ENCODE results near the gene GRAMD1A. TPM values are rescaled to one million over a fixed set of nuclear protein-coding genes. Genes with fewer than 3 reads are reported as not detected.

GRAMD1A gene
- total RNA-seq, 2 experiments from 2014 or later: 221 to 229 TPM

DNA sequence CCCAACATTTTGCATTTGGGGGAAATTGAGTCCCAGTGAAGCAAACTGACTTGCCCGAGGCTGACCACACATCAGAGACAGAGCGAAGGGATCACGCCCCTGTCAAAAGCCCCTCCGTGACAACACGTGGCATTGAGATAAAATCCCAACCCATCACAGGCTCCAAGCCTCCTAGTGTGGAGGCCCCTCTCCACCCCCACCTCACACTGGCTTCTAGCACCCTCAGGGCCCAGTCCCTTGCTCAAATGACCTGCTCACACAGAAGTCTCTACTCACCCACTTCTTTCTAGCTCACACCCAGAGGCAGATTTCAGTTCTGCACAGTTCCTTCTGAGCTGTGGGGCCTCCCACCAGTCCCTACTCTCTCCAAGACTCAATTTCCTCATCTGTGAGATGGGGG, 51.7 kb downstream of the GRAMD1A start:
- intact Hi-C loops (cut with DNase I, micrococcal nuclease): no loop called here
- Mint-ChIP-seq H3K27me3 (peaks cover 12% of the 10 kb centered on the region), H3K36me3 (ENCODE audit: low read depth) (no peaks in the 10 kb centered on the region), H3K9me3 (no peaks in the 10 kb centered on the region), H3K4me3 (no peak overlapping the region), H3K27ac (no peak overlapping the region), H3K4me1 (ENCODE audit: low read depth) (no peaks in the 10 kb centered on the region)
- Histone ChIP-seq H3K9me3 (ENCODE audit: control insufficient read depth in 1 of 2, insufficient read depth in 1 of 2, low read length in 2 of 2) (no peaks in the 10 kb centered on the region), H3K4me3 (ENCODE audit: low read length) (no peak overlapping the region), H3K36me3 (ENCODE audit: insufficient read depth, low read length) (no peaks in the 10 kb centered on the region), H3K27ac (ENCODE audit: low read depth in 1 of 2, low read length in 2 of 2) (no peak overlapping the region), H3K27me3 (ENCODE audit: control insufficient read depth in 1 of 2, insufficient read depth in 2 of 2, low read length in 2 of 2) (peaks cover 0 to 5% of the 10 kb centered on the region in 2 experiments), H3K4me1 (ENCODE audit: insufficient read depth, low read length) (no peaks in the 10 kb centered on the region)
- ATAC-seq (ENCODE audit: poor library complexity) (no peak), DNase-seq (no peak)
- TF ChIP-seq, protein P1, sequence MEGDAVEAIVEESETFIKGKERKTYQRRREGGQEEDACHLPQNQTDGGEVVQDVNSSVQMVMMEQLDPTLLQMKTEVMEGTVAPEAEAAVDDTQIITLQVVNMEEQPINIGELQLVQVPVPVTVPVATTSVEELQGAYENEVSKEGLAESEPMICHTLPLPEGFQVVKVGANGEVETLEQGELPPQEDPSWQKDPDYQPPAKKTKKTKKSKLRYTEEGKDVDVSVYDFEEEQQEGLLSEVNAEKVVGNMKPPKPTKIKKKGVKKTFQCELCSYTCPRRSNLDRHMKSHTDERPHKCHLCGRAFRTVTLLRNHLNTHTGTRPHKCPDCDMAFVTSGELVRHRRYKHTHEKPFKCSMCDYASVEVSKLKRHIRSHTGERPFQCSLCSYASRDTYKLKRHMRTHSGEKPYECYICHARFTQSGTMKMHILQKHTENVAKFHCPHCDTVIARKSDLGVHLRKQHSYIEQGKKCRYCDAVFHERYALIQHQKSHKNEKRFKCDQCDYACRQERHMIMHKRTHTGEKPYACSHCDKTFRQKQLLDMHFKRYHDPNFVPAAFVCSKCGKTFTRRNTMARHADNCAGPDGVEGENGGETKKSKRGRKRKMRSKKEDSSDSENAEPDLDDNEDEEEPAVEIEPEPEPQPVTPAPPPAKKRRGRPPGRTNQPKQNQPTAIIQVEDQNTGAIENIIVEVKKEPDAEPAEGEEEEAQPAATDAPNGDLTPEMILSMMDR (IDR thresholded peaks at IDR 0.05): no peak
- ChIA-PET CTCF (no interaction called here), POLR2A (no interaction called here)

GRCh38 chr19:35052599-35053190, 52.6 kb downstream of the GRAMD1A start:
- H3K36me3 Mint-ChIP-seq (ENCODE audit: low read depth): no peaks in the 10 kb centered on the region
- Histone ChIP-seq H3K36me3 (ENCODE audit: insufficient read depth, low read length) (no peaks in the 10 kb centered on the region), H3K4me3 (ENCODE audit: low read length) (no peak overlapping the region), H3K4me1 (ENCODE audit: insufficient read depth, low read length) (no peaks in the 10 kb centered on the region), H3K9me3 (ENCODE audit: control insufficient read depth in 1 of 2, insufficient read depth in 1 of 2, low read length in 2 of 2) (no peaks in the 10 kb centered on the region), H3K27me3 (ENCODE audit: control insufficient read depth in 1 of 2, insufficient read depth in 2 of 2, low read length in 2 of 2) (peaks cover 0 to 5% of the 10 kb centered on the region in 2 experiments), H3K27ac (ENCODE audit: low read depth in 1 of 2, low read length in 2 of 2) (no peak overlapping the region)
- no peaks in the 10 kb centered on the region for H3K9me3 Mint-ChIP-seq
- ChIA-PET POLR2A (no interaction called here), CTCF (no interaction called here)
- no peak overlapping the region for H3K27ac Mint-ChIP-seq
- intact Hi-C loops (cut with DNase I, micrococcal nuclease): no loop called here
- TF ChIP-seq, protein P1 (IDR thresholded peaks at IDR 0.05): no peak
- H3K27me3 Mint-ChIP-seq: peaks cover 14% of the 10 kb centered on the region
- no peaks in the 10 kb centered on the region for H3K4me1 Mint-ChIP-seq (ENCODE audit: low read depth)
- no peak overlapping the region for H3K4me3 Mint-ChIP-seq
- no peak for DNase-seq
- no peak for ATAC-seq (ENCODE audit: poor library complexity)

DNA sequence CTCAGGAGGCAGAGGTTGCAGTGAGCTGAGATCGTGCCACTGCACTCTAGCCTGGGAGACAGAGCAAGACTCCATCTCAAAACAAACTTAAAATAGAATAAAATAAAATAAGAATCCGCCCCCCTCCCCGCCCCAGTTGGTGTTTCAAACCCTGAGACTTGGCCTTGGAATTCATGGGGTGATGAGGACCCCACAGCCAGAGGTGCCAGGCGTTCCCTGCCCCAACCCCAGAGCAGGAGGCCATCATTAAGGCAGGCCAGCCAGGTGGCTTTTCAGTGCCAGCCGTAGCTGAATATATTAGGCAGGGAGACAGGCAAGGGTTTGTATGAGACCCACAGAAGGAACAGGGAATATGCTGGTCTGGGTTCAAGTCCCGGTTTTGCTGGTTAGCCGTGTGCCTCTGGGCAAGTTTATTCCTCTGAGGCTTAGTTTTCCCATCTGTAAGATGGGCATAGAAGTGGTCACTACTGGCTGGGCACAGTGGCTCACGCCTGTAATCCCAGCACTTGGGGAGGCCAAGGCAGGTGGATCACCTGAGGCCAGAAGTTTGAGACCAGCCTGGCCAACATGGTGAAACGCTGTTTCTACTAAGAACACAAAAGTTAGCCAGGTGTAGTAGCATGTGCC, 53.7 kb downstream of the GRAMD1A start:
- Histone ChIP-seq H3K4me3 (ENCODE audit: low read length) (no peak overlapping the region), H3K27ac (ENCODE audit: low read depth in 1 of 2, low read length in 2 of 2) (no peak overlapping the region), H3K27me3 (ENCODE audit: control insufficient read depth in 1 of 2, insufficient read depth in 2 of 2, low read length in 2 of 2) (peaks cover 0 to 5% of the 10 kb centered on the region in 2 experiments), H3K36me3 (ENCODE audit: insufficient read depth, low read length) (no peaks in the 10 kb centered on the region), H3K9me3 (ENCODE audit: control insufficient read depth in 1 of 2, insufficient read depth in 1 of 2, low read length in 2 of 2) (no peaks in the 10 kb centered on the region), H3K4me1 (ENCODE audit: insufficient read depth, low read length) (no peaks in the 10 kb centered on the region)
- Mint-ChIP-seq H3K9me3 (no peaks in the 10 kb centered on the region), H3K27me3 (peaks cover 14% of the 10 kb centered on the region), H3K4me3 (no peak overlapping the region), H3K36me3 (ENCODE audit: low read depth) (no peaks in the 10 kb centered on the region), H3K4me1 (ENCODE audit: low read depth) (no peaks in the 10 kb centered on the region), H3K27ac (no peak overlapping the region)
- TF ChIP-seq, protein P1 (IDR thresholded peaks at IDR 0.05): no peak
- ChIA-PET CTCF (no interaction called here), POLR2A (no interaction called here)
- intact Hi-C loops (cut with DNase I, micrococcal nuclease): no loop called here
- DNase-seq: no peak
- ATAC-seq (ENCODE audit: poor library complexity): no peak

Data from CD4-positive, alpha-beta T cell (primary cell).